ENCODE measurements around the gene CDH26.
"Not testable (repeated sequence)": the region's sequence is repeated elsewhere in the genome, so short reads cannot be mapped to it uniquely, and the experiment has no call there.

Gene CDH26

DNA sequence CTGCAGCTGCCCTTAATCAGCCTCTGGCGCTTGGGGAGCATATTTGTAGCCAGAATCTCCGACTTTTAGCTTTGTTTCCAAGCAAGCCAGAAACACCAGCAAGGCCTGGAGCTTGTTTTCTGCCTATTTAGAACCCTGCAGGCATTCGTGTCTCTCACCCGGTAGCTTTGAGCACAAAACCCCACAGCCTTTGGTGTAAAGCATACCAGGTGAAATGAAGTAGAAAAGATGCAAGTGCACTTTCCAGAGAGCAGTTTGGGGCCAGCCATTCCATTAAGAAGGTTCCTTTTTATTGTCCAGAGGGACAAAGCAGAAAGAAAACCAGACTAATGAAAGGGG, 17.3 kb upstream of the CDH26 start:
- DNase-seq (ENCODE audit: low spot score) = no peak

DNA sequence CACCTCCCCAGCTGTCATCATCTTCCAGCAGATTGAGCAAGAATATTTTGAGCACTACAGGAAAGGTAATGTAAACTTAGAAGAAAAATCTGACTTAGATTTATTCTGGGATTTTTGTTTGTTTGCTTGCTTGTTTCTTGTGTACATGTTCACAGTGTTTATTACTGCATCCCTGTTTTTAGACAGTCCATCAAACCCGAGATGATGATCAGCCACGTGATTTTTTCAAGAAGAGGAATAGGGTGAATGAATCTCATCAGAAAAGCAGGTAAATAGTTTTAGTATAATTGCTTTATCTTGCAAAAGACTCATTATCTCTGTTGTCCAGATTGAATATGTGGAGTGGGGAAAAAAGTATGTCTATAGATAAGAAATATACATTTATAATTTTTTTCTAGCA, 16.0 kb upstream of the CDH26 start:
- no peak for DNase-seq (ENCODE audit: low spot score)

DNA sequence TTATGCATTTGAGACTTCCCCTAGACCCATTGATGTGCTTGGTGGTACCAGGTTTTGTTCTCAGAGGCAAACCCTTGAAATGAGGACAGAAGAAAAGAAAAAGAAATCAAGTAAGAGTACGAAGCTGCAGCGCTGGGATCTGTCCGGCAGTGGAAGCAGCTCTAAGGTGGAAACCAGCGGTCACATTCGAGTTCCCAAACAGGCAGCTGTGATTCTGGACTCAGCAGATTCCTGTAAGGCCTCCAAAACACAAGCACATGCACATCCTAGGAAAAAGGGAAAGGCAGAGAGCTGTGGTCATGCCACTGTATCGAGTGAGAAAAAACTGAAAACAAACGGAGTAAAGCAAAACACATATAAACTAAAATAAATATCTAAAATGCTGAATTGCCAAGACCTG, 13.5 kb upstream of the CDH26 start:
- DNase-seq (ENCODE audit: low spot score) = no peak

DNA sequence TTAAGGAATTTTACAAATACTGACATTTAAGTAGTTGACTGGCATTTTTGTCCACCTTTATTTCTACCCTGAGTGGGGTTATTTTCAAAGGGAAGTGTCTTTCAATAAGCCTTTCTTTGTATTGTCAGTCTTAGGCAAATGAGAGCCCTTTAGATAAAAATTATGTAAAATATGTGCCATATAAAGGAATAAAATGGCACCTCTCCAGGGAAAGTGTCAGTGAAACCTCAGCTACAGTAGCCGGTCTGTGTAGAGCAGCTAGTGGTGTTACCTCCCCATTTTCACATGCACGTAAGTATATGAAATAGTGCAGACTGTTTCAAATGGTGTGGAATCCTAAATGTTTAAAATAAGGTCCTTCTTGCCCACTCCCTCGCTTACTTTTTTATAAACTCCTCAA, 13.0 kb upstream of the CDH26 start:
- DNase-seq (ENCODE audit: low spot score) = no peak

DNA sequence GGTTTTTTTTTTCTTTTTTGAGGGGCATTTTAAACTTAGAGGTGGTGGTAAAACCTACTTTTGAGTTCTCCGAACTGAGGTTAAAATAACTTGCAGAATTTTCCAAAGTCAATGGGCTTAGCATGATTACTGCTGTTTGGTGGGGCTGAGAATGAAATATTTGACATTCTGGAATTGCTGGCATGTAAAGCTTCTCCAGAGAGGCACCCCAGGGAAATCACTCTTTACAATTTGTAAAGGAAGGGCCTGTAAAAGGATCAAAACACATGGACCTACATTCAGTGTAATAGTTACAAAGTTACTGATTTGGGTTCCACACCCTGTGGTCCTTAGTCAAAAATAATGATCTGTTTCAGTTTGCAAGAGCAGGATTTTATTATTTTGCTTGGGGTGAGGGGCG, 12.5 kb upstream of the CDH26 start:
- DNase-seq (ENCODE audit: low spot score) = no peak

DNA sequence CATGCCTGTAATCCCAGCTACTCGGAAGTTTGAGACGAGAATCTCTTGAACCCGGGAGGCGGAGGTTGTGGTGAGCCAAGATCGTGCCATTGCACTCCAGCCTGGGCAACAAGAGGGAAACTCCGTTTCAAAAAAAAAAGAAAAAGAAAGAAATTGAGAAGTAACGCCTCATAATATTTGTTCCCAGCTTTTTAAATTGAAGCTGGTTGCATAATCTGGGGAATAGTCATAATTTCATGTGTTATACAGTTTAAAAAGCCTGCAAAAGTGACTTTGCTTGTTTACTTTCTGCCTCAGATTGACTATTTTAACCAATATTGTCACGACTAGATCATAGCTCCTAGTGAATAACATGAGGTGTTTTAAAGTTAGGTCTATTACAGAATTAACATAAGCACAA, 10.8 kb upstream of the CDH26 start:
- DNase-seq (ENCODE audit: low spot score) = no peak

DNA sequence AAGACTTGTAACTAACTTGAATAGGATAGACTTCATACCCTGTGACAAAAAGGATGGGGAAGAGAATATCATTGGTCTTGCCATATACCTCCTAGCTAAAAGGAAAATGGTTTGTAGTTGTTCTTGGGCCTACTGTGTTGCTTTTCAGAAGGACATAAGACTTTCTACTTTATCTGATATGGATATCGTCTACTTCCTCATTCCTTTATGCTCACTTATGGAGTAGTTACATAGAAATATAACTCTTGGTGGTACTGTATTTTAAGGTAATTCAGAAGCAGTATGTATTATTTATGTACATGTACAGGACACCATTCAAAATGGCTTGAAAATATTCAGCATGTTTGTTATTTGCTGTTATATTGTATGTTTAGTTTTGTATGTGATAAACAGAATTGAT, 10.0 kb upstream of the CDH26 start:
- no peak for DNase-seq (ENCODE audit: low spot score)

DNA sequence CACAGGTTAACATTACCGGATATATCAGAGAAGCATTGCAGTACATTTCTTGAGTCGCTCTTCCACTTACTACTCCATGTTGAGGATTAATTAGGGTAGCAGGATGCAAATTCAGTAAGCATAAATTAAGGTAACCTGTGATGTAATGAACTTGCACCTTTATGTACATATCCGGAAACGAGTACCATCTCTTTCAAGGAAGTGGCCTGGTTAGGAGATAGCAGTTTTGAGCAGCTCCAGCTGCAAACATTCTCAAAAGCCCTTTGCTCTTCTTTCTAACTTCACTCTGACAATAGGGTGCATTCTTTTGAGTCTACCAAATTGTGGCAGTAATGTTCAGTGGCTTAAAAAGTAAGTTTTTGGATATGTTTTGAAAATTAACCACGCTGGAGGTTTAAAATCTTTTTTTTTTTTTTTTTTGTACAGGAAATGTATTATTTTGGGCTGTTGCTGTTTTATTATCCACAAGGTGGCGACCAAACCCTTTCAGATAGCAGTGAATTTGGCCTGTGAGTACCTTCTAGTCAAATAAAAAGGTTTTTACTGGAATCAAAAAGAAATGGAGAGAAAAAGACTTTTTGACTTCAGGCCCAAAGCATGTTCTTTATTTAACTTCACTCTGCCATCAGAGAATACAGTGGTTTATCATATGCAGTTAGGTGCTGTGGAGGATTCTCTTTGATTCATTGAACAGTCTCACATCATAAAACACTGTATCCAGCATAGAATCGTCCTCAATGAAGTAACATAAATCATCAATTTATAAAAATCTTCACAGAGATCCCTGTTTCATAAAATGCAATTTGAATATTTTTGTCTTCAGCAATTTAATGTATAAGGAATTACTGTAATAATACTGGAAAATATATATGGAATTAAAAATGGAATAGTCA, 9.1 kb upstream of the CDH26 start:
- peak; percentile 66 for DNase-seq (ENCODE audit: low spot score)

DNA sequence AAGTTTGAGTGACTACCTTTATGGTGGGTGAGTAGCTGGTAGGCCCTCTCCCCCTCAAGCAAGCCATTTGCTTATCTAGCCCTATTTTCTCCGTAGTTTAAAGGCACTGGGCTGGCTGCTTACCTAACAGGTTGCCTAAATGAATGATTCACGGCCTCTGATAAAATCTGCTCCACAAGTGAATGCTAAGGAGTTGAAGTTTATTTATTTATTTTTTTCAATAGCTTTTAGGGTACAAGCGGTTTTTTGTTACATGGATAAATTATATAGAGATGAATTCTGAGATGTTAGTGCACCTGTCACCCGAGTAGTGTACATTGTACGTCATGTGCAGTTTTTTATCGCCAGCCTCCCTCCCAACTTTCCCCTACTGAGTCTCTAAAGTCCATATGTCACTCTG, 8.3 kb upstream of the CDH26 start:
- no peak for DNase-seq (ENCODE audit: low spot score)

DNA sequence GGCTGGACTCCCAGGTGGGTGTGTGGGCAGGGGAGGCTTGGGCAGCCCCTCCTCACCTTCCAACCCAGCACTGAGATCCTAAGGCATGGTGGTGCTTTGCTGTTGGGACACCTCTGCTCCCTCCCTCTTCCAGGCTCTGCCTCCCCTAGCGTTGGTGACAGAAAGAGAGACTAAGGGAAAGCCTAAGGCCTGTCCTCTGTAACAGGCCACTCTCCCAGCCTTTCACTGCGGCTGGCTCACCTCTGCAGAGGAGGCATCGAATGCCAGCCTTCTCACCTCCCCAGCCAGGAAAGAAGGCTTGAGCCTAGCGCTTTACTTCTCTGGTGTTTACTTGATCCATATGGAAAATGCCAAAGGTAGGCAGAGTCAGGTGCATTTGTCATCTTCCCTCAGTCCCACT, 3.5 kb upstream of the CDH26 start:
- no peak for DNase-seq (ENCODE audit: low spot score)

DNA sequence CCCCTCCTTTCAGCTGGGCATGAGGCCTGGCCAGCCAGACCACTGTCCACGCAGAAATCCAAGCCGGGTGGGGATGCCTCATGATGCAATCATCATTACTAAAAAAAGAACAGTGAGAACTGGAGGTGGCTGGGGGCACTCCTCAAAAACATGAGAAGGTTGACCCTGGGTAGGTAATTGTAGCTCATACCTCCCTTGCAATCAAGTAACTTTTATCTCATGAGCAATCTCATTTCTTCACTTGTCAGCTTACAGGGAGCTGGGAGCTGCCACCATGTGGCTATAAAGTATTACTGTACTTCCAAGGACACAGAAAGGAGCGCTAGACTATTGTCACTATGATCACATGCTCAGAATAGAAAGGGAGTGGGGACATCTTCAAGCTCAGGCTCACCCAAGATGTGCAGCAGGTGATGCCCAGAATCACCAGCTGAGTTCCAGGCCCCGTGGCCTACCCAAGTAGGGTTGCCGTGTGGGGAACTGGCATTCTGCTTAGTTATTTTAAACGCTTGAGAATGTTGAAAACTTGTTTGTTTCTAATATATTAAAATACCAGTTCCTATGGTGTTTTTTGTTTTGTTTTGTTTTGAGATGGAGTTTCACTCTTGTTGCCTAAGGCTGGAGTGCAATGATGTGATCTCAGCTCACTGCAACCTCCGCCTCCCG, 3.0 kb upstream of the CDH26 start:
- peak; percentile 60 for DNase-seq (ENCODE audit: low spot score)

DNA sequence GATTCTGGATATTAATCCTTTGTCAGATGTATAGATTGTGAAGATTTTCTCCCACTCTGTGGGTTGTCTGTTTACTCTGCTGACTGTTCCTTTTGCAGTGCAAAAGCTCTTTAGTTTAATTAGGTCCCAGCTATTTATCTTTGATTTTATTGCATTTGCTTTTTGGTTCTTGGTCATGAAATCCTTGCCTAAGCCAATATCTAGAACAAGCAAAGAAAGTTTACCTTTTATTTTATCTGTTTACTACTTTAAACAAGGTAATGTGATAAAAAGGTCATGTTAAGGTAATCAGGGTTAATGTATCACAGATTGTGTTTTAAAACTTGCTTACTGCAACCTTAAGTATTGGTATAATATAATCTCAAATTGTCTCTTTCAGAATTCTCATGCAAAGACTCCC, 655 bp upstream of the CDH26 start:
- DNase-seq (ENCODE audit: low spot score) = not testable (repeated sequence)

DNA sequence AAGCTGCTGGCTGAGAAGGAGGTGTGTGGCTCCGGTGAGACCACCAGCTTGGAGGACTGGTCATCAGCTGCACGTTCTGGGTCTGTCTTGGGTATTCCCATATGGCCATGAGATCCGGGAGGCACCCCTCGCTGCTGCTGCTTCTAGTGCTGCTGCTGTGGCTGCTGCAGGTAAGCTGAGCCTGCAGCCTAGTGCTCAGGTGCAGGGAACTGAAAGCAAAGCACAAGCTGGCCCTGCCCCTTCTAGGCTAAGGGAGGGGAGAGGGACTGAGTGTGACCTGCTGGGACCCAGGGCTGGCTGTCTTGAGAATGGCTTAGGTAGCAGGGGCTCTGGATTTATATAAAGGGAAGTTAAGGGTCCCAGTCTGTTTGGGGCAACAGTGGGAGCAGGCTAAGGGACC, 403 bp downstream of the CDH26 start:
- no peak for DNase-seq (ENCODE audit: low spot score)

DNA sequence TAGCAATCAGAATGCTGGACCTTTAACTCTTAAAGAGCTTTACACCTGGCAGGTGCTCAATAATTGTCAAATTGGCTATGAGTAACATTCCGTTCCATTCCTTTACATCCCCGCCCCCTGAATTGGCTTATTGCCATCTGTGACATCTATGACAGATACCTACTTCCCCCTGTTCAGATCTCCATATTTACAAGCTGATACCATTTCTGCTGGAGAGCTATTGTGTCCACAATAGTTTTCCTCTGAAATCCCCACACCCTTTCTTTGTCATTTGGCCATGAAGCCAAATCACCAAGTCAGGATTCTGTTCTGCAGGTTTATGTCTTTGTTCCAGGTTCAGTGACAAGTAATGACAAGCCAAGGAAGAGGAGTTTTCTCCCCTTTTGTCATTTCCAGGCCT, 3.2 kb downstream of the CDH26 start:
- no peak for DNase-seq (ENCODE audit: low spot score)

DNA sequence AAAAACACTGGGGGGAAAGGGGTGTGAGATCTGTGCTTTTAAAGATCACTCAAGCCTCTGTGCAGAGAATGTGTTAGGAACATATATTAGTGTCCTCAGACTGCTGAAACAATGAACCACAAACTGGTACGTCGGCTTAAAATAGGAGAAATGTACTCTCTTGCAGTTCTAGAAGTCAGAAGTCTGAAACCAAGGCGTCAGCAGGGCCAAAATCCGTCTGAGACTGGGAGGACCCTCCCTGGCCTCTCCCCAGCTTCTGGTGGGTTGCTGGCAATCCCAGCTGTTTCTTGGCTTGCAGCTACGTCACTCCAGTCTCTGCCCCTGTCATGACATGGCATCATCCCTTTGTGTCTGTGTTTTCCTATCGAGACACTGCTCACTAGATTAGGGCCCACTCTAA, 3.9 kb downstream of the CDH26 start:
- DNase-seq (ENCODE audit: low spot score) = no peak

DNA sequence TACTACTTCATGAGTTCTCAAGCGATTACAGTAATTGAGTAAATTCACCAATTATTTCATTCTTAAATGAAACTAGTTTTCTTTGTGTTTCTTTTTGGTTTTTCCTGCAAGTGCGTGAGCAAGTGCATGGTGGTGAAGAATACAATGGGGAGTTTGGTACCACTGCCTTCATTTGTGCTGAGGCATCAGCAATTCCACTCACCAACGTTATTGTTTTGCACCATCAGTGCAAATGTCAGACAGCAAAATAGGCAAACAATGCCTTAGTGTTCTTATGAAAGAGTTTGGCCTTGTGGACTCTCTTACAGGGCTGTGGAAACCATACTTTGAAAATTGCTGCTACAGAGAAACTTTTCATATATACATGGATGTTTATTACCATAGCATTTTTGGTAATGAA, 8.2 kb downstream of the CDH26 start:
- DNase-seq (ENCODE audit: low spot score) = peak; percentile 85

DNA sequence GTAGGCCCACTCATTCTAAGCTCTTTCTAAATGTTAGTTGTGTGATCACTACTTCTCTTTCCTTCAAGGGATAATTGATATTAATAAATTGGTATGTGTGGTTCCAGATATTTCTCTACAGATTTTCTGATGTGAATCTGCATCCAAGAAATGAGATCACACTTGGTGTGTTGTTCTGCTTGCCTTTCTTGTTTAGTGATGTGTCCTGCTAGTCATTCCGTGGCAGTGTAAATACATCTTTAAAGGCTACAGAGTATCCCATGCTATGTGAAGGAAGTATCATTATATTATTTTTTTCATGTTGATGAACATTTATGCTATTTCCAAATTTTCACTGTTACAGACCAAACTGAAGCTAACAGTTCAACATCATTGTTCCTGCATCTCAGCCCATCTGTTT, 13.2 kb downstream of the CDH26 start:
- no peak for DNase-seq (ENCODE audit: low spot score)

DNA sequence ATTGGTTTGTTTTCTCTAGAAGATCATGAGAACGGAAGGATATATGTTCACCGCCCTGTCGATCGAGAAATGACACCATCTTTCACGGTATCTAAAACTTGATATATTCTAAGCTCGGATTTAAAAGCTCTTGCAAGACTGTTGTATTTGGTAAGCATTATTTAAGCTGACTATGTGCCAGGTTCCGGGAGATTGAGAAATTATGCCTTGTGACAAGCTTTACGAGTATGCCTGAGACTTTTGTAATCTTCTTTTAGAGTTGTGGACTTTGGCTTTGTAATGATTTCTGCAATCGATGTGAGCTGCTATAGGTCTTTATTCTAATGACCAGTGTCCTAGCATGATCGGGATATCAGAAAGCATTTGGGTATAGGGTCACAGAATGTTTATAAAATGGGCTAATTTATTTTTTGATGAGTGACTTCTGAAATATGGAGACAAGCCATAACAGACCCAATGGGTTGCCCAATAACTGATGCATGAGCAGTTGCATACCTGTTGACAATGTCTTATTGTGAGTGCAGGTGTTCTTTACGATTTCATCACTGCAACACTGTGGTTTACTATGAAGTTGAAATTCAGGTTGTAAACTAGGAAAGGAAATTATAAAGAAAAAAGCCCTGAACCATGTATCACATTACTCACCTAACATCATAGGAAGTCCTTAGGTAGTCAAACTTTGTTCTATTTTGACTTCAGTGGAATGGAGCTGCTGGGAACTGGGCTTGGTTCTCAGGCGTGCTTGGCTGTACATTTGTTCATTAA, 14.0 kb downstream of the CDH26 start:
- no peak for DNase-seq (ENCODE audit: low spot score)

DNA sequence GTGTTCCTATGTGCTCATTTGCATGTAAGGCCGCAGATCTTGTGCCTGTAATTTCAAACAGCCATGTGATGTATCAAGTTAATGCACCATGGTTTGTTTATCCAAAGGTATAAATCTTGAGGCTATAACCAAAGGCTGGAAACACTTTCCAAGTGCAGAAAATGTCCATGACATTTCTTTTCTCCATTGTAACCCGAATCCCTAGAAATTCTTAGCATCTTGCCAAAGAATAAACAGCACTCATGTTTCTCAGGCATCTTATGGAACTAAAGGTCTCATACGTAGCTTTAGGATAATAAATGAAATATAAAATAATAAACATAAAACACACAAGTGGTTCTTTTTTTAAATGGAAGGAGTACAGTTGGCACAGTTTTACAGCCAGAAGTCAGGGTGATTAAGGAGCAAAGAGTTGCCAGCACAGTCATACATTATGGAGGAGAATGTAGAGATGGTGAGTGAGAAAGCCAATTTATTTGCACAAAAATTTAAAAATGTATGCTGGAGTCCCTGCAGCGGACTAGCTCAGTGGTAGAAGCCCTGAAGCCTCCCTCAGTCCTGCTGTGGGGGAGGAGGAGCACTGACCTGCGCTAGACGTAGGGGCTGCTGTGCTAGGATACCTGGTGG, 18.0 kb downstream of the CDH26 start:
- DNase-seq (ENCODE audit: low spot score) = no peak

DNA sequence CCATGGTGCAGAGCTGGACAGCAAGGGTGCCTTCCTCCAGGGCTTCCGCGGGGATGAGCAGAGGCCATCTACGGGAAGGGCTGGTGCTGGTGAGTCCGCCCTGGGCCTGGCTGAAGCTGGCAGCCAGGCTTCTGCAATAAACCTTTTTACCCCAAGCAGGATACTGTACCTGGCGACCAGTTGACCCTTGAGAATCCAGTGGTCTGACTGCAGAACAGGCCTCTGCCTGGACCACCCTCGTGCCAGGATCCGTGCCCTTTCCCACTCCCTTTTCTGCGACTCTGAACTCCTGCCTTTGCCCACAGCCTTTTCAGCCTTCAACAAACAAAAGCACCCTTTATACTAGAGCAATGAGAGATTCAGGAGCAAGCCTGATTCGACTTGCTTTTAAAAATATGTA, 18.9 kb downstream of the CDH26 start:
- peak; percentile 52 for DNase-seq (ENCODE audit: low spot score)

DNA sequence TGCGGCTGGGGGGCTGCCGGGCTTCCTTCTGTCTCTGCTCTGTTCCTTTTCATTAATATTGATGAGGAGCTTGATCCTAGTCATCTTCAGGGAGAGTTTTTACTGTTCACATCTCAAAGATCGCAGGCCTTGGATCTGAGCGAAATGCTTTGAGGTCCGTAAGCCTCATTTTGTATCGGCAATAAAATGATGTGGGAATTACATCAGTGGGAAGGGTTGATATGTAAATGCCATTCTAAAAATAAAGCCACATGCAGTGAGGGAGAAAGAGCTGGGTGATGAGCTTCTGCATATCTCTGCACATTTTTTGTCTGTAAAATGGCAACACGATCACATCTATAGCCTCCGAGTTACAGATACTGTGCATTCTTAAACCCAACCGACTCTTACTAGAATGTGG, 24.9 kb downstream of the CDH26 start:
- DNase-seq (ENCODE audit: low spot score) = peak; percentile 47

DNA sequence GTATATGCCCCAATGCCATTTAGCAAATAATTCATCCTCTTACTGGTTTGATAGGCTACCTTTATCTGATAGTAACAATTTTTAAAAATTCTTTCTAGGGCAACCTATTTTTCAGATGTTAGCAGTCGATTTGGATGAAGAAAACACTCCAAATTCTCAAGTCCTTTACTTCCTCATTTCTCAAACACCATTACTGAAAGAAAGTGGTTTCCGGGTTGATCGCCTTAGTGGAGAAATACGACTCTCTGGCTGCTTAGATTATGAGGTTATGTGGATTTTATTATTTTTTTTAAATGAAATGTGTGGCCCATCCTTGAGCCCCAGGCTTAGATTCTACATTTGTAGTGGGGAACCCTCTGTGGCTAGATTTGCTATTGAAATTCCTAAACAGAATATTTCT, 26.3 kb downstream of the CDH26 start:
- DNase-seq (ENCODE audit: low spot score) = no peak

DNA sequence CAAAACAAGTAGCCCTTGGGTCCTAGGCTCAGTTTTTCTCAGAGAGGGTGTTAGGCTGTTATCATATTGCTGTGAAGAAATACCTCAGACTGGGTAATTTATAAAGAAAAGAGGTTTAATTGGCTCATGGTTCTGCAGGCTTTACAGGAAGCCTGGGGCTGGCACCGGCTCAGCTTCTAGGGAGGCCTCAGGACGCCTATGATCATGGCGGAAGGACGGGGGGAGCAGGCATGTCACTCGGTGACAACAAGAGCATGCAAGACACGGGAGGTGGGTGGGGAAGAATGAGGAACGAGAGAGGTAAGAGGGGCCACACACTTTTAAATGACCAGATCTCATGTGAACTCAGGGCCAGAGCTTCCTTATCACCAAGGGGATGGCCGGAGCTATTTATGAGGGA, 26.9 kb downstream of the CDH26 start:
- no peak for DNase-seq (ENCODE audit: low spot score)

Measured in putamen (tissue), 1 donor.